Gastroesophageal sphincter (tissue), 3 donors: ENCODE data around the gene BORCS5.
"Not testable (repeated sequence)": the region's sequence is repeated elsewhere in the genome, so short reads cannot be mapped to it uniquely, and the experiment has no call there.

ENCODE experiments used
- EP300 ChIP-seq: sonication (generic); formaldehyde crosslinking; IDR thresholded peaks from one replicate; pipeline ENCODE4 v1.6.1; 2017; ENCODE audit warnings: antibody characterized with exemption, mild to moderate bottlenecking
- POLR2A ChIP-seq, 2 donors: fragments of 450-650 bp; IDR thresholded peaks; one replicate each; pipeline ENCODE4 v1.6.1; 2017; ENCODE audit warnings: antibody characterized with exemption in 2 of 2, mild to moderate bottlenecking in 2 of 2, moderate library complexity in 1 of 2
- POLR2AphosphoS5 ChIP-seq: sonication (generic); formaldehyde crosslinking; IDR thresholded peaks from one replicate; pipeline ENCODE4 v1.6.1; 2017; ENCODE audit warnings: antibody characterized with exemption
- TF ChIP-seq, protein P1 (sequence below), 4 experiments: fragments of 200-600 bp in 2 of 4; fragments of 450-650 bp in 2 of 4; sonication (generic) in 1 of 4; IDR thresholded peaks; one replicate each; pipeline ENCODE4 v1.5.1; 2017 to 2019; ENCODE audit warnings: antibody characterized with exemption in 4 of 4, mild to moderate bottlenecking in 2 of 4, moderate library complexity in 2 of 4

DNA sequence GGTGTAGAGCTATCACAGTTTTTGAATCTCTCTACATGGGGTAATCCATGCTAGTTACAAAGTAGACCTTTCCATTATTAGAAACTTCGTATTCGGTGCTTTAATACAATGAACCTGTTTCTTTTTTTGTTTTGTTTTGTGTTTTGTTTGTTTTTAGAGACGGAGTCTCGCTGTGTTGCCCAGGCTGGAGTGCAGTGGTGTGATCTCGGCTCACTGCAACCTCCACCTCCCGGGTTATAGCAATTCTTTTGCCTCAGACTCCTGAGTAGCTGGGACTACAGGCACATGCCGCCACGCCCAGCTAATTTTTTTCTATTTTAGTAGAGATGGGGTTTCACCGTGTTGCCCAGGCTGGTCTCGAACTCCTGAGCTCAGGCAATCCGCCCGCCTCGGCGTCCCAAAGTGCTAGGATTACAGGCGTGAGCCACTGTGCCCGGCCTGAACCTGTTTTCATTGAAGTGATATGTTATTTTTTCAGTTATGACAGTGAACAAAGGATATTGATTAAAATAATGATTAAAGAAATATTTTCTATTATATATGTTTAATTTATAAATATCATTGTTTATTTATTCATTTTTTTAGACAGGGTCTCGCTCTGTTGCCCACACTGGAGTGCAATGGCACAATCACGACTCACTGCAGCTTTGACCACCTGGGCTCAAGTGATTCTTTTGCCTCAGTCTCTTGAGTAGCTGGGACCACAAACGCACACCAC lies 5.3 kb upstream of the BORCS5 start:
- TF ChIP-seq, protein P1, sequence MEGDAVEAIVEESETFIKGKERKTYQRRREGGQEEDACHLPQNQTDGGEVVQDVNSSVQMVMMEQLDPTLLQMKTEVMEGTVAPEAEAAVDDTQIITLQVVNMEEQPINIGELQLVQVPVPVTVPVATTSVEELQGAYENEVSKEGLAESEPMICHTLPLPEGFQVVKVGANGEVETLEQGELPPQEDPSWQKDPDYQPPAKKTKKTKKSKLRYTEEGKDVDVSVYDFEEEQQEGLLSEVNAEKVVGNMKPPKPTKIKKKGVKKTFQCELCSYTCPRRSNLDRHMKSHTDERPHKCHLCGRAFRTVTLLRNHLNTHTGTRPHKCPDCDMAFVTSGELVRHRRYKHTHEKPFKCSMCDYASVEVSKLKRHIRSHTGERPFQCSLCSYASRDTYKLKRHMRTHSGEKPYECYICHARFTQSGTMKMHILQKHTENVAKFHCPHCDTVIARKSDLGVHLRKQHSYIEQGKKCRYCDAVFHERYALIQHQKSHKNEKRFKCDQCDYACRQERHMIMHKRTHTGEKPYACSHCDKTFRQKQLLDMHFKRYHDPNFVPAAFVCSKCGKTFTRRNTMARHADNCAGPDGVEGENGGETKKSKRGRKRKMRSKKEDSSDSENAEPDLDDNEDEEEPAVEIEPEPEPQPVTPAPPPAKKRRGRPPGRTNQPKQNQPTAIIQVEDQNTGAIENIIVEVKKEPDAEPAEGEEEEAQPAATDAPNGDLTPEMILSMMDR (IDR thresholded peaks at IDR 0.05): not testable (repeated sequence)
- TF ChIP-seq POLR2A (IDR thresholded peaks at IDR 0.05); POLR2AphosphoS5; EP300: not testable (repeated sequence)
